GM15510 (cell line): ENCODE measurements around the gene STIM1.

ENCODE experiments used
- POLR2A ChIP-seq: IDR thresholded peaks from 3 replicates; pipeline ENCODE4 v1.6.1; 2011; ENCODE audit warnings: borderline replicate concordance; ENCODE audit not compliant: insufficient read length; ENCODE audit errors: extremely low read depth

Gene STIM1

DNA sequence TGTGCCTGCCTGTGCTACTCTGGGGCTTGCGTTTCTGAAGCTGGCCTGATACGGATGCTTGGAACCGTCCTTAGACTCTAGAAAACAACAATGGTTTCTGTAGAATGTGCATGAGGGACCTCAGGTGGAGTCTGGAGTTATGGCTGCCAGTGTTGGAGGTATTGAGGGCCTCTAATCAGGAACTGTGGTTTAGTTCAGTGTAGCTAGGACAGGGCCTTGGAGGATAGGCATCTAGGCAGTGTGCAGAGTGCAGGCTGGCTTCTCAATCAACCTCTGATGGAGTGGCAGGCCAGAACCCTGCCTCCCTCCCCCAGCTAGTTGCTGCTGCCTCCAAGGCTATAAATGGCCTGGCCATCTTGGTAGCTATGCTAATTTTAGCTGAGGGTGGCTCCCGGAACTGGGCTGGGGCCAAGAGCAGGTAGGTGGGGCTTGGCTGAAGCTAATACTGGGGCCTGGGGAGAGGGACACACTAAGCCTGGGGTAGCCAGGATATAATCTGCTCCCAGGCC lies 4.0 kb downstream of the STIM1 start:
- peak; percentile 45 for TF ChIP-seq POLR2A

GRCh38 chr11:3860375-3860774 lies 4.9 kb downstream of the STIM1 start:
- TF ChIP-seq POLR2A = no peak

DNA sequence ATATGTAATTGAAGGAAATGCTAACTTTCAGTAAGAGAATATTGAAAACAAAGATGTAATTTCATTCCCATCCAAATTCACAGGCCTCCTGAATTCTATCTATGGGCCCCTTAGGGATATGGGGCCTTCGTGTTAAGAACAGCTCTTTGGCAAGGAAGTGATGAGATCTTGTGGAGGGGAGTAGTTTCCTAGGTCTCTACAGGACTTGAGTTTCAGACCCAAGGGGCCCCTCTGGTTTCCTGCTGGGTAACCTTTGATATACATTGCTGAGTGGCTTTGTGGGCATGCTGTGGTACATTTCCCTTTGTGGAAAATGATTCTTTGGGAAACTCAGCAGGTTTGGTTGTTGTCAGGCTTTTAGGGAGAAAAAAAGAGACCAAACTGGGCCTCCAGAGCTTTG lies 6.2 kb downstream of the STIM1 start:
- TF ChIP-seq POLR2A = no peak

DNA sequence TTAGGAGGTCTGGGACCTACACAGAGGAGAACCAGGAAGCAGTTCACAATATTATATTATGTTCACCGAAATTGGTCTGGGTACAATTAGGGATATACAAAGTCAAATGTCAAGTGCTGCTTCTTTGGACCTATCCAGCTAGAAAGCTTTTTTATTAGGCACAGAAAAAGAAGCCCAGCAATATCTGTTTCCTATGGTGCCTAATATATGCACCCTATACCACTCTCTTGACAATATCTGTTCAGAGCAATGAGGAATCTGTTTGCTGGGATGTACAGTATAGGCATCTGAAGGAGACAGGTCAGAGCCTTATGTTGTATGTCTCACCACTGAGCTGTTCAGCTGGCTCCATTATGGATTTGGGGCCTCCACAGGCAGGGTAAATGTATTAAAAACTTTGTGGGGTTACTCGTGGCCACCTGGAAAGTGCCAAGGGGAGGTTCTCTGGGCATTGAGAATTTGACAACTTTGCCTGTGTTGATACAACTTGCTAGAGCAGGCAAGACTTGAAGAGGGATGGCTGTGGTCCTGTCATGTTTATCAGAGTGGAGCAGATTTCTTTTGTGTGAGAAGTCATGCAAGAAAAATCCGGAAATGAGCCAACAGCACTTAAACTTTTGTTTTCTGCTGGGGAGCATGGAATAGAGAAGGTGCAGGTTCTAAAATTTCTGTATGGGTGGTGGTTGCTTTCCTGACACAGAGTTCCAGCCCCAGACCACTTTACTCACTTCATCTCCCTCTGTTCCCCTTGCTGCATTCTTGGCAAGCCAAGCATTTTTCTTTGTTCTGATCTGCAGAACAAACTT lies 10.1 kb downstream of the STIM1 start:
- TF ChIP-seq POLR2A = no peak

DNA sequence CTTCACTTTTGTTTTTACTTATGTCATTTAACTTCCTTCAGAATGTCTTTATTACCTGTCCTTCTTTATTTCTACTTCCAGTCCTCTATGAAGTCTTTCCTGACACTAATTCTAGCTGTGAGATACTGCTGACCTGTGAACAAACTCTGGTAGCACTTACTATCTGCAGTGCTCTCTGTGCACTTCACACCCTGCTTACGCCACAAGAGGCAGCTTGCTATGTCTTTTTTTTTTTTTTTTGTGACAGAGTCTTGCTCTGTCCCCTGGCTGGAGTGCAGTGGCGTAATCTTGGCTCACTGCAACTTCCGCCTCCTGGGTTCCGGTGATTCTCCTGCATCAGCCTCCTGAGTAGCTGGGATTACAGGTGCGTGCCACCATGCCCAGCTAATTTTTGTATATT lies 10.7 kb downstream of the STIM1 start:
- no peak for TF ChIP-seq POLR2A

DNA sequence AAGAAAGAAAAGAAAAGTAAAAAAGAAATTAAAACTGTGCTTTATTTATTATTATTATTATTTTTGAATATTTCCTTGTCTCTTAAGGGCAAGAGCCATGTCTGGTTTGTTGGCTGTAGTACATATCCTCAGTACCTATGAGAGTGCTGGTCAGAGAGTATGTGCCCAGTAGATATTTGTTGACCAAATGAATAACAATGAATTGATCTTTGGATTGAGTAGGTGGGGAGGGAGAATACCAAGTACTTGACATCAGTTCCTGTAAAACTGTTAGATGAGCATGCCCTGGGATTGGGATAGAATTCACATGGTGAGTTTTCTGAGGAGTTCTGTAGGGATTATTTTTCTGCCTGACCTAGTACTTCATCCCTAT lies 11.4 kb downstream of the STIM1 start:
- no peak for TF ChIP-seq POLR2A

- TF ChIP-seq POLR2A = no peak
These were observed 12.0 kb downstream of the STIM1 start for GRCh38 chr11:3867209-3868091.

GRCh38 chr11:3873712-3874349 lies 18.4 kb downstream of the STIM1 start:
- TF ChIP-seq POLR2A = no peak

DNA sequence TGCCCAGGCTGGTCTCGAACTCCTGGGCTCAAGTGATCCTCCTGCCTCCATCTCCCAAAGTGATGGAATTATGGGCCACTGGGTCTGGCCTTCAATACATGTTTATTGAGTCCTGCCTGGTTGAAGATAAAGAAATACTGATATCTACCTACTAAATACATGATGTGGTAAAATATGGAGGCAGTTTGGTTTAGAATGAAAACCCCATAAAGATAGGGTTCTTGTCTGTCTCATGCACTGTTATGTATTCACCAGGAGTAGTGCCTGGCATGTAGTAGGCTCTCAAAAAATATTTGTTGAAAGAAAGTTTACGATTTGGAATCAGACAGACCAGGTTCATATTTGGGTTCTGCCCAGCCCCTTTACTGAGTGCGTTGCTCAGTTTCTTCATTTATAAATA lies 21.1 kb downstream of the STIM1 start:
- TF ChIP-seq POLR2A = no peak

- TF ChIP-seq POLR2A = no peak
These were observed 22.1 kb downstream of the STIM1 start for GRCh38 chr11:3877364-3878257.

GRCh38 chr11:3878258-3878584 lies 22.8 kb downstream of the STIM1 start:
- TF ChIP-seq POLR2A = no peak

GRCh38 chr11:3879216-3879966 lies 23.9 kb downstream of the STIM1 start:
- TF ChIP-seq POLR2A = no peak

GRCh38 chr11:3879967-3880542 lies 24.6 kb downstream of the STIM1 start:
- TF ChIP-seq POLR2A = no peak
